Activated naive CD4-positive, alpha-beta T cell treated with anti-CD3 and anti-CD28 coated beads for 36 hours (primary cell): ENCODE results near the gene EXOC6B. TPM values are rescaled to one million over a fixed set of nuclear protein-coding genes. Genes with fewer than 3 reads are reported as not detected.

Source experiments
- CTCF ChIA-PET: fragments of 350-600 bp; sonication (Branson Sonifier 250); formaldehyde crosslinking; loops from one replicate; lab custom pipeline; 2021; ENCODE audit warnings: antibody characterized with exemption; lab: Charles Lee
- DNase-seq: peaks from one replicate; pipeline ENCODE4 v3.0.0-alpha.2; 2020
- H3K27ac Mint-ChIP-seq: one replicate; pipeline ENCODE4 v1.8.0; 2021; ENCODE audit warnings: mild to moderate bottlenecking, mixed read lengths
- H3K27me3 Mint-ChIP-seq: one replicate; pipeline ENCODE4 v1.8.0; 2021; ENCODE audit warnings: low read depth, mixed read lengths
- H3K36me3 Mint-ChIP-seq: one replicate; pipeline ENCODE4 v1.8.0; 2021; ENCODE audit warnings: low read depth, mixed read lengths
- H3K4me1 Mint-ChIP-seq: one replicate; pipeline ENCODE4 v1.8.0; 2021; ENCODE audit warnings: low read depth, mixed read lengths
- H3K4me3 Mint-ChIP-seq: one replicate; pipeline ENCODE4 v1.8.0; 2021; ENCODE audit warnings: mild to moderate bottlenecking, moderate library complexity, mixed read lengths
- H3K9me3 Mint-ChIP-seq: one replicate; pipeline ENCODE4 v1.8.0; 2021; ENCODE audit warnings: mixed read lengths
- intact Hi-C: fragments of 100-400 bp; cut with micrococcal nuclease; formaldehyde crosslinking; loops from one replicate; pipeline ENCODE4 v1.15.1; 2023
- total RNA-seq, 2 experiments: library from RNA; stranded (reverse); gene quantifications; one replicate each; pipeline ENCODE4 v1.2.3, GENCODE V29; 2021

Gene EXOC6B
- total RNA-seq, 2 experiments from 2014 or later: 6.1 to 7.5 TPM

GRCh38 chr2:72340665-72341064 lies 485.2 kb downstream of the EXOC6B start:
- Mint-ChIP-seq H3K9me3 (no peaks in the 10 kb centered on the region), H3K27me3 (no peaks in the 10 kb centered on the region), H3K4me1 (no peaks in the 10 kb centered on the region), H3K27ac (no peak overlapping the region), H3K4me3 (no peak overlapping the region), H3K36me3 (peaks cover 2% of the 10 kb centered on the region)
- intact Hi-C loops: no loop called here
- DNase-seq: no peak
- CTCF ChIA-PET: no interaction called here

- H3K9me3 Mint-ChIP-seq: no peaks in the 10 kb centered on the region
- H3K27me3 Mint-ChIP-seq: no peaks in the 10 kb centered on the region
- intact Hi-C loops: no loop called here
- no peak for DNase-seq
- H3K4me1 Mint-ChIP-seq: no peaks in the 10 kb centered on the region
- CTCF ChIA-PET: no interaction called here
- H3K27ac Mint-ChIP-seq: no peak overlapping the region
- no peak overlapping the region for H3K4me3 Mint-ChIP-seq
- H3K36me3 Mint-ChIP-seq: peaks cover 3% of the 10 kb centered on the region
These were observed 487.8 kb downstream of the EXOC6B start for GRCh38 chr2:72338076-72338475.

- H3K4me1 Mint-ChIP-seq: no peaks in the 10 kb centered on the region
- H3K36me3 Mint-ChIP-seq: peaks cover 10% of the 10 kb centered on the region
- CTCF ChIA-PET: interaction anchor here (0.6 kb wide), 1 partner anchor 1097 kb away, joined by 4 read pairs; no protein-coding TSS in a partner anchor
- no peaks in the 10 kb centered on the region for H3K27me3 Mint-ChIP-seq
- intact Hi-C loops: no loop called here
- no peak overlapping the region for H3K27ac Mint-ChIP-seq
- H3K4me3 Mint-ChIP-seq: no peak overlapping the region
- H3K9me3 Mint-ChIP-seq: no peaks in the 10 kb centered on the region
- DNase-seq: no peak
These were observed 493.1 kb downstream of the EXOC6B start for GRCh38 chr2:72332720-72333119.

GRCh38 chr2:72330652-72331051 lies 495.2 kb downstream of the EXOC6B start:
- H3K4me1 Mint-ChIP-seq: no peaks in the 10 kb centered on the region
- H3K4me3 Mint-ChIP-seq: no peak overlapping the region
- no peak for DNase-seq
- H3K9me3 Mint-ChIP-seq: no peaks in the 10 kb centered on the region
- intact Hi-C loops: no loop called here
- peaks cover 12% of the 10 kb centered on the region for H3K36me3 Mint-ChIP-seq
- no peaks in the 10 kb centered on the region for H3K27me3 Mint-ChIP-seq
- CTCF ChIA-PET: interaction anchor here (0.6 kb wide), 1 partner anchor 9 kb away, joined by 3 read pairs; no protein-coding TSS in a partner anchor
- H3K27ac Mint-ChIP-seq: no peak overlapping the region

- Mint-ChIP-seq H3K4me1 (no peaks in the 10 kb centered on the region), H3K27ac (no peak overlapping the region), H3K4me3 (no peak overlapping the region), H3K9me3 (peaks cover 3% of the 10 kb centered on the region), H3K27me3 (no peaks in the 10 kb centered on the region), H3K36me3 (peaks cover 17% of the 10 kb centered on the region)
- CTCF ChIA-PET: interaction anchor here (0.6 kb wide), 1 partner anchor 1277 kb away, joined by 3 read pairs; no protein-coding TSS in a partner anchor
- DNase-seq: no peak
- intact Hi-C loops: no loop called here
These were observed 499.1 kb downstream of the EXOC6B start for GRCh38 chr2:72326759-72327158.

- intact Hi-C loops: no loop called here
- H3K27me3 Mint-ChIP-seq: no peaks in the 10 kb centered on the region
- no peak overlapping the region for H3K4me3 Mint-ChIP-seq
- peaks cover 3% of the 10 kb centered on the region for H3K9me3 Mint-ChIP-seq
- H3K27ac Mint-ChIP-seq: no peak overlapping the region
- CTCF ChIA-PET: interaction anchor here (0.9 kb wide), 1 partner anchor 9 kb away, joined by 4 read pairs; no protein-coding TSS in a partner anchor
- H3K4me1 Mint-ChIP-seq: no peaks in the 10 kb centered on the region
- H3K36me3 Mint-ChIP-seq: peaks cover 17% of the 10 kb centered on the region
- peak; percentile 34 for DNase-seq
These were observed 500.0 kb downstream of the EXOC6B start for GRCh38 chr2:72325592-72326422.

GRCh38 chr2:72316774-72317173 lies 509.1 kb downstream of the EXOC6B start:
- Mint-ChIP-seq H3K27me3 (no peaks in the 10 kb centered on the region), H3K4me3 (no peak overlapping the region), H3K4me1 (no peaks in the 10 kb centered on the region), H3K9me3 (no peaks in the 10 kb centered on the region), H3K27ac (no peak overlapping the region), H3K36me3 (peaks cover 3% of the 10 kb centered on the region)
- intact Hi-C loops: no loop called here
- DNase-seq: no peak
- CTCF ChIA-PET: no interaction called here

GRCh38 chr2:72300147-72300684 lies 525.6 kb downstream of the EXOC6B start:
- H3K4me1 Mint-ChIP-seq: no peaks in the 10 kb centered on the region
- peaks cover 14% of the 10 kb centered on the region for H3K9me3 Mint-ChIP-seq
- peaks cover 1% of the 10 kb centered on the region for H3K36me3 Mint-ChIP-seq
- intact Hi-C loops: no loop called here
- CTCF ChIA-PET: no interaction called here
- no peak overlapping the region for H3K27ac Mint-ChIP-seq
- DNase-seq: no peak
- no peaks in the 10 kb centered on the region for H3K27me3 Mint-ChIP-seq
- H3K4me3 Mint-ChIP-seq: no peak overlapping the region

- DNase-seq: no peak
- H3K27me3 Mint-ChIP-seq: no peaks in the 10 kb centered on the region
- H3K9me3 Mint-ChIP-seq: peaks cover 2% of the 10 kb centered on the region
- H3K36me3 Mint-ChIP-seq: no peaks in the 10 kb centered on the region
- no peak overlapping the region for H3K27ac Mint-ChIP-seq
- H3K4me3 Mint-ChIP-seq: no peak overlapping the region
- CTCF ChIA-PET: no interaction called here
- intact Hi-C loops: no loop called here
- H3K4me1 Mint-ChIP-seq: no peaks in the 10 kb centered on the region
These were observed 532.2 kb downstream of the EXOC6B start for GRCh38 chr2:72293620-72294019.

GRCh38 chr2:72292433-72292832 lies 533.4 kb downstream of the EXOC6B start:
- H3K27me3 Mint-ChIP-seq: no peaks in the 10 kb centered on the region
- no peak overlapping the region for H3K27ac Mint-ChIP-seq
- no peaks in the 10 kb centered on the region for H3K4me1 Mint-ChIP-seq
- no peaks in the 10 kb centered on the region for H3K36me3 Mint-ChIP-seq
- DNase-seq: no peak
- intact Hi-C loops: no loop called here
- H3K4me3 Mint-ChIP-seq: no peak overlapping the region
- no peaks in the 10 kb centered on the region for H3K9me3 Mint-ChIP-seq
- CTCF ChIA-PET: no interaction called here

GRCh38 chr2:72291059-72291458 lies 534.8 kb downstream of the EXOC6B start:
- H3K36me3 Mint-ChIP-seq: no peaks in the 10 kb centered on the region
- no peak overlapping the region for H3K4me3 Mint-ChIP-seq
- no peaks in the 10 kb centered on the region for H3K9me3 Mint-ChIP-seq
- CTCF ChIA-PET: no interaction called here
- DNase-seq: no peak
- intact Hi-C loops: no loop called here
- no peaks in the 10 kb centered on the region for H3K27me3 Mint-ChIP-seq
- H3K27ac Mint-ChIP-seq: no peak overlapping the region
- no peaks in the 10 kb centered on the region for H3K4me1 Mint-ChIP-seq

GRCh38 chr2:72289736-72290135 lies 536.1 kb downstream of the EXOC6B start:
- no peak overlapping the region for H3K4me3 Mint-ChIP-seq
- CTCF ChIA-PET: no interaction called here
- no peak for DNase-seq
- H3K27ac Mint-ChIP-seq: no peak overlapping the region
- intact Hi-C loops: no loop called here
- H3K36me3 Mint-ChIP-seq: no peaks in the 10 kb centered on the region
- no peaks in the 10 kb centered on the region for H3K4me1 Mint-ChIP-seq
- H3K27me3 Mint-ChIP-seq: no peaks in the 10 kb centered on the region
- no peaks in the 10 kb centered on the region for H3K9me3 Mint-ChIP-seq

GRCh38 chr2:72289283-72289682 lies 536.5 kb downstream of the EXOC6B start:
- H3K4me3 Mint-ChIP-seq: no peak overlapping the region
- no peaks in the 10 kb centered on the region for H3K36me3 Mint-ChIP-seq
- intact Hi-C loops: no loop called here
- no peak overlapping the region for H3K27ac Mint-ChIP-seq
- H3K9me3 Mint-ChIP-seq: no peaks in the 10 kb centered on the region
- no peaks in the 10 kb centered on the region for H3K27me3 Mint-ChIP-seq
- no peak for DNase-seq
- CTCF ChIA-PET: no interaction called here
- no peaks in the 10 kb centered on the region for H3K4me1 Mint-ChIP-seq
